ENCODE results near the gene TSHZ2.

The TSHZ2 gene

GRCh38 chr20:53053595-53053994 is 81.4 kb downstream of the TSHZ2 start:
- Histone ChIP-seq H3K36me3 (ENCODE audit: insufficient read depth, low read length) (no peaks in the 10 kb centered on the region), H3K27ac (ENCODE audit: low read depth, low read length) (no peak overlapping the region), H3K4me3 (ENCODE audit: low read depth in 1 of 2, low read length in 2 of 2) (no peak overlapping the region), H3K9me3 (ENCODE audit: low read length) (no peaks in the 10 kb centered on the region), H3K9ac (ENCODE audit: low read length) (no peak overlapping the region), H3K27me3 (ENCODE audit: control insufficient read depth in 1 of 2, insufficient read depth in 2 of 2, low read length in 2 of 2) (no peaks in the 10 kb centered on the region), H3K4me1 (ENCODE audit: insufficient read depth, low read length) (no peaks in the 10 kb centered on the region)

- H3K27ac ChIP-seq (ENCODE audit: low read depth, low read length): no peak overlapping the region
- H3K9ac ChIP-seq (ENCODE audit: low read length): no peak overlapping the region
- H3K9me3 ChIP-seq (ENCODE audit: low read length): no peaks in the 10 kb centered on the region
- H3K36me3 ChIP-seq (ENCODE audit: insufficient read depth, low read length): no peaks in the 10 kb centered on the region
- no peaks in the 10 kb centered on the region for H3K4me1 ChIP-seq (ENCODE audit: insufficient read depth, low read length)
- no peaks in the 10 kb centered on the region for H3K27me3 ChIP-seq (ENCODE audit: control insufficient read depth in 1 of 2, insufficient read depth in 2 of 2, low read length in 2 of 2)
- H3K4me3 ChIP-seq (ENCODE audit: low read depth in 1 of 2, low read length in 2 of 2): no peak overlapping the region
Observed at GRCh38 chr20:53055367-53056067, 83.4 kb downstream of the TSHZ2 start.

DNA sequence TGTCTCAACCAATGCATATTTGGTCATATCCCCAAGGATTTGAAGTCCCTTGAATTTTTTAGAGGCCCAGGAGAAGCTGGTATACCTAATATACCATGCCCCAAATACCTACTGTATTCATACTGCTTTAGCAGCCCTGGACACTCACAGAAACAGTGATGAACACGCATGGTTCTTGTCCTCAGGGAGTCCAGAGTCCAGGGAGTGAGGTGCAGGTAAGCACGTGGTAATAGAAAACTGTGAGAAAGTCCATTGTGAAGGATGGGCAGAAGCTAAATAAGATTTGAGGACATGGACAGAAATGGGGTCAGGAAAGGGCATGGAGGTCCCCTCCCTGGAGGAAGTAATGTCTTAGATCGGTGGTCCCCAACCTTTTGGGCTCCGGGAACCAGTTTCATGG is 85.4 kb downstream of the TSHZ2 start:
- no peaks in the 10 kb centered on the region for H3K27me3 ChIP-seq (ENCODE audit: control insufficient read depth in 1 of 2, insufficient read depth in 2 of 2, low read length in 2 of 2)
- no peak overlapping the region for H3K27ac ChIP-seq (ENCODE audit: low read depth, low read length)
- H3K36me3 ChIP-seq (ENCODE audit: insufficient read depth, low read length): no peaks in the 10 kb centered on the region
- no peaks in the 10 kb centered on the region for H3K9me3 ChIP-seq (ENCODE audit: low read length)
- H3K4me3 ChIP-seq (ENCODE audit: low read depth in 1 of 2, low read length in 2 of 2): no peak overlapping the region
- H3K4me1 ChIP-seq (ENCODE audit: insufficient read depth, low read length): peaks cover 6% of the 10 kb centered on the region
- H3K9ac ChIP-seq (ENCODE audit: low read length): no peak overlapping the region

- Histone ChIP-seq H3K36me3 (ENCODE audit: insufficient read depth, low read length) (no peaks in the 10 kb centered on the region), H3K9me3 (ENCODE audit: low read length) (no peaks in the 10 kb centered on the region), H3K4me3 (ENCODE audit: low read depth in 1 of 2, low read length in 2 of 2) (no peak overlapping the region), H3K27ac (ENCODE audit: low read depth, low read length) (no peak overlapping the region), H3K9ac (ENCODE audit: low read length) (no peak overlapping the region), H3K27me3 (ENCODE audit: control insufficient read depth in 1 of 2, insufficient read depth in 2 of 2, low read length in 2 of 2) (no peaks in the 10 kb centered on the region), H3K4me1 (ENCODE audit: insufficient read depth, low read length) (peaks cover 6% of the 10 kb centered on the region)
Observed at GRCh38 chr20:53059848-53060247, 87.7 kb downstream of the TSHZ2 start.

- H3K27me3 ChIP-seq (ENCODE audit: control insufficient read depth in 1 of 2, insufficient read depth in 2 of 2, low read length in 2 of 2): no peaks in the 10 kb centered on the region
- H3K36me3 ChIP-seq (ENCODE audit: insufficient read depth, low read length): no peaks in the 10 kb centered on the region
- no peak overlapping the region for H3K27ac ChIP-seq (ENCODE audit: low read depth, low read length)
- no peak overlapping the region for H3K4me3 ChIP-seq (ENCODE audit: low read depth in 1 of 2, low read length in 2 of 2)
- no peak overlapping the region for H3K9ac ChIP-seq (ENCODE audit: low read length)
- H3K4me1 ChIP-seq (ENCODE audit: insufficient read depth, low read length): peaks cover 6% of the 10 kb centered on the region
- H3K9me3 ChIP-seq (ENCODE audit: low read length): no peaks in the 10 kb centered on the region
Observed at GRCh38 chr20:53061192-53062108, 89.3 kb downstream of the TSHZ2 start.

DNA sequence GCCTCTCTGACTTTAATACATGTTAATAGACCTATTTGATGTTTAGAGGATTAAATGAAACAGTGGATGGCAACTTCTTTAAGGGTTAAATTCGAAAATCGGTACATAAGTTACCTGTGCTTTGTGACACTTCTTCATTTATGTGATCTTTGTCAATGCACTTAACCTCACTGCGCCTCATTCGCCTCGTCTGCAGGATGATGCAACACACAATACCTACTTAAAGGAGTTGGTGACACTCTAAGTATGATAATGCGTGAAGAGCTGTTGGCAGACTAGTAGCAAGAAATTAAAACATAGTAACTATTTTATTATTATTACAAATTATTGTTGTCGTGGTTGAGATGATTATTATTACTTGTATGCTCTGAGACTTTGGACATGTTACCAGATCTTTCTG is 92.8 kb downstream of the TSHZ2 start:
- Histone ChIP-seq H3K27me3 (ENCODE audit: control insufficient read depth in 1 of 2, insufficient read depth in 2 of 2, low read length in 2 of 2) (no peaks in the 10 kb centered on the region), H3K4me1 (ENCODE audit: insufficient read depth, low read length) (peaks cover 6% of the 10 kb centered on the region), H3K27ac (ENCODE audit: low read depth, low read length) (no peak overlapping the region), H3K9me3 (ENCODE audit: low read length) (no peaks in the 10 kb centered on the region), H3K4me3 (ENCODE audit: low read depth in 1 of 2, low read length in 2 of 2) (no peak overlapping the region), H3K9ac (ENCODE audit: low read length) (no peak overlapping the region), H3K36me3 (ENCODE audit: insufficient read depth, low read length) (no peaks in the 10 kb centered on the region)

DNA sequence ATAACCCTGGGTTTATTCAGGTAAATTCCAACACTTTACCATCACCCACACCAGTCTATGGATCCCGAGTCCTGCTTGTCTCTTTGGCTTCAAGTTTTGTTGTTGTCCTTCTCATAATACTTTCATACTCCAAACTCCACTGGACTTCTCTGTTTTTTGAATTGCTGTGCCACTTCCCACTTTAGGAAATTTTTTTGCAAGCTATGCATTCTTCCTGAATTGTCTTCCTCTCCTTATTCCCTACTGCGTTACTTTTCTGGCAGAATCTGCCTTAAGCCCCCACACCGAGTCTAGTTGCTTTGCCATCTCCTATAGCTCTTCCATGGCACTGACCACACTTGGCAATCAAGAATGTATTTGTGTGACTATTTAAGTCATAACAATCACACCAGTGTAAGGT is 96.1 kb downstream of the TSHZ2 start:
- H3K9ac ChIP-seq (ENCODE audit: low read length): no peak overlapping the region
- no peaks in the 10 kb centered on the region for H3K36me3 ChIP-seq (ENCODE audit: insufficient read depth, low read length)
- H3K4me1 ChIP-seq (ENCODE audit: insufficient read depth, low read length): peaks cover 6% of the 10 kb centered on the region
- no peaks in the 10 kb centered on the region for H3K27me3 ChIP-seq (ENCODE audit: control insufficient read depth in 1 of 2, insufficient read depth in 2 of 2, low read length in 2 of 2)
- no peak overlapping the region for H3K27ac ChIP-seq (ENCODE audit: low read depth, low read length)
- H3K4me3 ChIP-seq (ENCODE audit: low read depth in 1 of 2, low read length in 2 of 2): no peak overlapping the region
- no peaks in the 10 kb centered on the region for H3K9me3 ChIP-seq (ENCODE audit: low read length)

GRCh38 chr20:53069132-53069531 is 97.0 kb downstream of the TSHZ2 start:
- Histone ChIP-seq H3K27me3 (ENCODE audit: control insufficient read depth in 1 of 2, insufficient read depth in 2 of 2, low read length in 2 of 2) (no peaks in the 10 kb centered on the region), H3K27ac (ENCODE audit: low read depth, low read length) (no peak overlapping the region)

DNA sequence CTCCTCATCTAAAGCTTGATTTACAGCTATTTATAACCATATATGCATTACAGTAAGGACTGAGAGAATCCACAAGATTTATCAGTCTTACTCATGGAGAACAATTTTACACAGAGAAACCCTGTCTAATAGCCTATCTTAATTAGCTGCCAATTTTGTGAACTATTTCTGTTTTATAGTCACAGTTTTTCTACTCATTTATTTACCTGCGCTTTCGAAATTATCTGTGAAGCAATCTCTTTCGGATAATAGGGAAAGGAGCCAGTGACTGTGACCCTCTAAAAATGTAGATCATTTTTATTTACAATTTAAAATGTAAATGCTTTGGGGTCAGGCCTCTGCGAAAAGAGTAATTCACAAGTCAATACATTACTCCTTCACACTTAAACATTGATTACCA is 98.1 kb downstream of the TSHZ2 start:
- Histone ChIP-seq H3K27ac (ENCODE audit: low read depth, low read length) (no peak overlapping the region), H3K27me3 (ENCODE audit: control insufficient read depth in 1 of 2, insufficient read depth in 2 of 2, low read length in 2 of 2) (no peaks in the 10 kb centered on the region), H3K9me3 (ENCODE audit: low read length) (no peaks in the 10 kb centered on the region), H3K4me3 (ENCODE audit: low read depth in 1 of 2, low read length in 2 of 2) (no peak overlapping the region), H3K4me1 (ENCODE audit: insufficient read depth, low read length) (peaks cover 6% of the 10 kb centered on the region), H3K9ac (ENCODE audit: low read length) (no peak overlapping the region), H3K36me3 (ENCODE audit: insufficient read depth, low read length) (no peaks in the 10 kb centered on the region)

More at GRCh38 chr20:53069132-53069531, 97.0 kb downstream of the TSHZ2 start:
- Histone ChIP-seq H3K4me1 (ENCODE audit: insufficient read depth, low read length) (peaks cover 6% of the 10 kb centered on the region), H3K9me3 (ENCODE audit: low read length) (no peaks in the 10 kb centered on the region), H3K4me3 (ENCODE audit: low read depth in 1 of 2, low read length in 2 of 2) (no peak overlapping the region), H3K36me3 (ENCODE audit: insufficient read depth, low read length) (no peaks in the 10 kb centered on the region), H3K9ac (ENCODE audit: low read length) (no peak overlapping the region)

DNA sequence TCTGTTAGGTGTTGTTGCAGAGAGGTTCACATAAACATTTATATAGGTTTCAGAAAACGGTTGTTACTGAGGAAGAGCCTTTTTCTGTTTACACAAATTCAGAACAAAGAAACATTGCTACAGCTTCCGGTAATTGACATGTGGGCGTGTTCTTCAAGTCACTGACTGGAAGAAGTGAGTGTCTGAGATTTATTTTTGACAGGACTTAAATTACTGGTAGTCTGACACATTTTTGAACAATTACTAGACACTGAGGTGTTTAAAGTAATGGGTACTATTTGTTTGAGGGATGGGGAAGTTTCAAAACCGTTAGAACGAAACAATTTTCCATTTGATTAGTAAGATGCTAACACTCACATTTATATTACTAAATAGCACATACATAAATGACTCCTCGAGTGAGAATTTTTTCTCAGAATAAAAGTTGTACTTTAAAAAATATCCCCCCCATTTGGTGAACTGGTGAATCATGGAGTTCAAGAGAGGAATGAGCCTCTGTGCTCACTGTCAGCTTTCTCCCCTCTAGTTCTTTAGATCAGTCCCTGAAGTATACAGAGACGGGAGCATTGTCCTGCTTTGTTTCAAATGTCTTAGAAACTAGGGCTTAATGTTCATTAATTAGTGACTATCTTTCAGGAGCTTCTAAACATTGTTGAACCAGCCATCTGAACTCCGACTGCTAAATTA is 98.7 kb downstream of the TSHZ2 start:
- no peak overlapping the region for H3K27ac ChIP-seq (ENCODE audit: low read depth, low read length)
- no peaks in the 10 kb centered on the region for H3K27me3 ChIP-seq (ENCODE audit: control insufficient read depth in 1 of 2, insufficient read depth in 2 of 2, low read length in 2 of 2)
- H3K4me1 ChIP-seq (ENCODE audit: insufficient read depth, low read length): peaks cover 6% of the 10 kb centered on the region
- H3K36me3 ChIP-seq (ENCODE audit: insufficient read depth, low read length): no peaks in the 10 kb centered on the region
- H3K9me3 ChIP-seq (ENCODE audit: low read length): no peaks in the 10 kb centered on the region
- no peak overlapping the region for H3K4me3 ChIP-seq (ENCODE audit: low read depth in 1 of 2, low read length in 2 of 2)
- no peak overlapping the region for H3K9ac ChIP-seq (ENCODE audit: low read length)

- Histone ChIP-seq H3K27me3 (ENCODE audit: control insufficient read depth in 1 of 2, insufficient read depth in 2 of 2, low read length in 2 of 2) (no peaks in the 10 kb centered on the region), H3K4me3 (ENCODE audit: low read depth in 1 of 2, low read length in 2 of 2) (no peak overlapping the region), H3K4me1 (ENCODE audit: insufficient read depth, low read length) (peaks cover 14% of the 10 kb centered on the region), H3K9ac (ENCODE audit: low read length) (no peak overlapping the region), H3K36me3 (ENCODE audit: insufficient read depth, low read length) (no peaks in the 10 kb centered on the region), H3K9me3 (ENCODE audit: low read length) (no peaks in the 10 kb centered on the region), H3K27ac (ENCODE audit: low read depth, low read length) (no peak overlapping the region)
Observed at GRCh38 chr20:53071833-53072232, 99.7 kb downstream of the TSHZ2 start.

Data from muscle layer of colon (tissue), 2 donors.